Measurements from ENCODE around the gene TREX2. TPM values are rescaled to one million over a fixed set of nuclear protein-coding genes. Genes with fewer than 3 reads are reported as not detected.

The TREX2 gene
- total and polyA plus RNA-seq, 2 donors (not counting 1 experiment from before 2014, with no cell fraction given), result 3.3 to 3.8 TPM

GRCh38 chrX:153443476-153444332 lies 2.2 kb downstream of the TREX2 start:
- no peaks in the 10 kb centered on the region for H3K27me3 ChIP-seq (replicated peaks in 1 of 4; ENCODE audit: control extremely low read depth in 1 of 4, control insufficient read depth in 3 of 4, insufficient read depth in 4 of 4, low read length in 3 of 4)
- no peaks in the 10 kb centered on the region for H4K20me1 ChIP-seq (ENCODE audit: control insufficient read depth, insufficient read depth, low read length, poor library complexity, severe bottlenecking)
- H3K36me3 ChIP-seq (replicated peaks in 1 of 2; ENCODE audit: control extremely low read depth in 1 of 2, control insufficient read depth in 1 of 2, extremely low read depth in 1 of 2, insufficient read depth in 2 of 2, low read length in 1 of 2), result no peaks in the 10 kb centered on the region
- POLR2A ChIA-PET, result no interaction called here
- Mint-ChIP-seq H3K9me3 (ENCODE audit: insufficient read depth) (no peaks in the 10 kb centered on the region), H3K4me3 (no peak overlapping the region), H3K27me3 (no peaks in the 10 kb centered on the region), H3K27ac (no peak overlapping the region), H3K4me1 (no peaks in the 10 kb centered on the region)
- 94% methylated on average over 13 of the region's 25 CpGs for WGBS (ENCODE audit: insufficient coverage)
- intact Hi-C loops (cut with micrococcal nuclease), result no loop called here
- DNase-seq (no peak), ATAC-seq (ENCODE audit: low read depth) (no peak)
- H3K4me3 ChIP-seq (ENCODE audit: control extremely low read depth in 1 of 5, extremely low read depth in 1 of 5, insufficient read depth in 1 of 5, low read depth in 2 of 5, low read length in 4 of 5), result no peak overlapping the region
- H3K4me1 ChIP-seq (ENCODE audit: control insufficient read depth in 2 of 2, insufficient read depth in 2 of 2, low read length in 2 of 2), result no peaks in the 10 kb centered on the region
- no peaks in the 10 kb centered on the region for H3K9me3 ChIP-seq (ENCODE audit: control extremely low read depth in 1 of 3, control insufficient read depth in 2 of 3, insufficient read depth in 1 of 3, low read length in 2 of 3)
- no peak overlapping the region for H3K9ac ChIP-seq (ENCODE audit: low read length)
- H3K4me2 ChIP-seq (replicated peaks; ENCODE audit: low read depth, low read length, poor library complexity, severe bottlenecking), result no peak overlapping the region
- no peaks in the 10 kb centered on the region for H3K79me2 ChIP-seq (ENCODE audit: control insufficient read depth, insufficient read depth, low read length)
- CTCF ChIA-PET, result interaction anchor here (1.4 kb wide), 1 partner anchor 17 kb away, joined by 4 read pairs; no protein-coding TSS in a partner anchor
- H2AFZ ChIP-seq (ENCODE audit: insufficient read depth, low read depth, low read length, poor library complexity, severe bottlenecking), result no peak overlapping the region
- no peak overlapping the region for H3K27ac ChIP-seq (ENCODE audit: low read length in 2 of 2)
- TF ChIP-seq CTCF (IDR thresholded peaks at IDR 0.05), result no peak
- no peak for TF ChIP-seq EZH2 (IDR thresholded peaks at IDR 0.05; ENCODE audit: borderline replicate concordance, insufficient read depth, low read depth, low read length, poor library complexity, severe bottlenecking)

- Histone ChIP-seq H3K27ac (ENCODE audit: low read length in 2 of 2) (no peak overlapping the region), H3K9ac (ENCODE audit: low read length) (no peak overlapping the region), H4K20me1 (ENCODE audit: control insufficient read depth, insufficient read depth, low read length, poor library complexity, severe bottlenecking) (no peaks in the 10 kb centered on the region), H3K9me3 (ENCODE audit: control extremely low read depth in 1 of 3, control insufficient read depth in 2 of 3, insufficient read depth in 1 of 3, low read length in 2 of 3) (no peaks in the 10 kb centered on the region), H3K4me1 (ENCODE audit: control insufficient read depth in 2 of 2, insufficient read depth in 2 of 2, low read length in 2 of 2) (no peaks in the 10 kb centered on the region), H2AFZ (ENCODE audit: insufficient read depth, low read depth, low read length, poor library complexity, severe bottlenecking) (no peak overlapping the region), H3K4me2 (replicated peaks; ENCODE audit: low read depth, low read length, poor library complexity, severe bottlenecking) (no peak overlapping the region), H3K36me3 (replicated peaks in 1 of 2; ENCODE audit: control extremely low read depth in 1 of 2, control insufficient read depth in 1 of 2, extremely low read depth in 1 of 2, insufficient read depth in 2 of 2, low read length in 1 of 2) (no peaks in the 10 kb centered on the region), H3K79me2 (ENCODE audit: control insufficient read depth, insufficient read depth, low read length) (no peaks in the 10 kb centered on the region), H3K27me3 (replicated peaks in 1 of 4; ENCODE audit: control extremely low read depth in 1 of 4, control insufficient read depth in 3 of 4, insufficient read depth in 4 of 4, low read length in 3 of 4) (no peaks in the 10 kb centered on the region), H3K4me3 (ENCODE audit: control extremely low read depth in 1 of 5, extremely low read depth in 1 of 5, insufficient read depth in 1 of 5, low read depth in 2 of 5, low read length in 4 of 5) (no peak overlapping the region)
- TF ChIP-seq CTCF (IDR thresholded peaks at IDR 0.05) (no peak), EZH2 (IDR thresholded peaks at IDR 0.05; ENCODE audit: borderline replicate concordance, insufficient read depth, low read depth, low read length, poor library complexity, severe bottlenecking) (no peak)
- CTCF ChIA-PET, result no interaction called here
- DNase-seq, result no peak
- Mint-ChIP-seq H3K4me3 (no peak overlapping the region), H3K27me3 (no peaks in the 10 kb centered on the region), H3K27ac (no peak overlapping the region), H3K9me3 (ENCODE audit: insufficient read depth) (no peaks in the 10 kb centered on the region), H3K4me1 (no peaks in the 10 kb centered on the region)
- intact Hi-C loops (cut with micrococcal nuclease), result no loop called here
- no peak for ATAC-seq (ENCODE audit: low read depth)
- WGBS (ENCODE audit: insufficient coverage), result 87% methylated on average over 3 of the region's 5 CpGs
- POLR2A ChIA-PET, result no interaction called here
These were observed 3.4 kb downstream of the TREX2 start for GRCh38 chrX:153442463-153442862.
